HCT116 (cell line): Measurements from ENCODE around the gene ZNF333. TPM values are rescaled to one million over a fixed set of nuclear protein-coding genes. Genes with fewer than 3 reads are reported as not detected.
A peak's percentile ranks its signal among the peaks of the same experiment; 100 is the strongest.

Experiments used
- ATAC-seq: fragments of 200-7000 bp; cut with Tn5 transposase; 2 replicates; pipeline ENCODE4 v1.9.1; 2020; ENCODE audit warnings: mild to moderate bottlenecking, moderate library complexity
- BruUV-seq: library from RNA; stranded (reverse); fragments of 400-500 nt; replicated peaks from 2 replicates; lab custom pipeline; 2021; lab: Mats Ljungman, UMichigan
- CTCF ChIA-PET: fragments of 300-600 bp; sonication (Branson Sonifier 250); formaldehyde crosslinking; loops from one replicate; lab custom pipeline; 2021; ENCODE audit warnings: antibody characterized with exemption; lab: Charles Lee
- POLR2A ChIA-PET: fragments of 300-600, 350-600 bp; sonication (Branson Sonifier 250); formaldehyde crosslinking; loops from one replicate; lab custom pipeline; 2021; ENCODE audit warnings: antibody characterized with exemption; lab: Charles Lee
- RAD21 ChIA-PET, 2 experiments: fragments of 300-600 bp; sonication (Branson Sonifier 250); formaldehyde crosslinking; loops; one replicate each; lab custom pipeline; 2023; ENCODE audit warnings: low total read pairs in 2 of 2; ENCODE audit not compliant: uncharacterized antibody in 2 of 2, unreplicated experiment in 2 of 2, low non-redundant PET in 1 of 2; lab: Charles Lee
- DNase-seq: peaks from one replicate; pipeline ENCODE4 v3.0.0-alpha.2; 2010; ENCODE audit warnings: low read depth, low spot score
- H2AFZ ChIP-seq: fragments of 200-600 bp; shearing (Covaris generic), sonication (generic); 2 replicates; pipeline ENCODE4 v1.6.1; 2017; ENCODE audit warnings: low read depth, mixed run types, mixed read lengths, antibody characterized with exemption, low read length; ENCODE audit not compliant: poor library complexity, severe bottlenecking
- H3K27ac ChIP-seq: 2 replicates; pipeline ENCODE4 v1.5.1; 2012; ENCODE audit warnings: low read depth, low read length
- H3K27me3 ChIP-seq: fragments of 200-600 bp; sonication (generic); 2 replicates; pipeline ENCODE4 v1.6.1; 2016; ENCODE audit warnings: mixed run types, low read length, mixed read lengths; ENCODE audit not compliant: insufficient read depth
- H3K36me3 ChIP-seq, 2 experiments: fragments of 200-500 bp in 1 of 2; fragments of 200-600 bp in 1 of 2; sonication (Bioruptor generic) in 1 of 2; sonication (generic) in 1 of 2; 2 replicates each; pipeline versions ENCODE4 v1.5.1 to v1.6.1; 2014 to 2016; ENCODE audit warnings: low read length in 2 of 2, inconsistent platforms in 1 of 2, mixed read lengths in 1 of 2, mixed run types in 1 of 2; ENCODE audit not compliant: insufficient read depth in 2 of 2, control insufficient read depth in 1 of 2
- H3K4me1 ChIP-seq, 2 experiments: fragments of 200-600 bp in 1 of 2; sonication (generic) in 1 of 2; 2 replicates each; pipeline versions ENCODE4 v1.5.1 to v1.6.1; 2012 to 2017; ENCODE audit warnings: low read length in 2 of 2, inconsistent platforms in 1 of 2, mild to moderate bottlenecking in 1 of 2, mixed read lengths in 1 of 2, mixed run types in 1 of 2, moderate library complexity in 1 of 2; ENCODE audit not compliant: insufficient read depth in 2 of 2, control insufficient read depth in 1 of 2
- H3K4me2 ChIP-seq: fragments of 200-600 bp; sonication (generic); 2 replicates; pipeline ENCODE4 v1.6.1; 2017; ENCODE audit warnings: mixed run types, low read length, mixed read lengths
- H3K4me3 ChIP-seq, 2 experiments: fragments of 200-600 bp in 1 of 2; sonication (generic) in 1 of 2; replicated peaks in 1 of 2; 2 replicates each; pipeline ENCODE4 v1.5.1; 2011 to 2016; ENCODE audit warnings: low read length in 2 of 2, control low read depth in 1 of 2, low read depth in 1 of 2, mild to moderate bottlenecking in 1 of 2, mixed read lengths in 1 of 2, mixed run types in 1 of 2
- H3K79me2 ChIP-seq: fragments of 200-600 bp; sonication (generic); 2 replicates; pipeline ENCODE4 v1.6.1; 2017; ENCODE audit warnings: mild to moderate bottlenecking, mixed run types, low read length, moderate library complexity, mixed read lengths; ENCODE audit not compliant: insufficient read depth
- H3K9ac ChIP-seq: fragments of 200-600 bp; sonication (generic); 2 replicates; pipeline ENCODE4 v1.6.1; 2016; ENCODE audit warnings: low read length, mixed read lengths
- H3K9me2 ChIP-seq: fragments of 200-600 bp; sonication (generic), shearing (Covaris generic); 2 replicates; pipeline ENCODE4 v1.6.1; 2017; ENCODE audit warnings: mixed run types, mild to moderate bottlenecking, moderate library complexity; ENCODE audit not compliant: insufficient read depth
- H3K9me3 ChIP-seq, 2 experiments: fragments of 200-500 bp in 1 of 2; fragments of 200-600 bp in 1 of 2; sonication (Bioruptor generic) in 1 of 2; sonication (generic) in 1 of 2; 2 replicates each; pipeline ENCODE4 v1.6.1; 2014 to 2017; ENCODE audit warnings: low read length in 2 of 2, mixed read lengths in 2 of 2, inconsistent platforms in 1 of 2, low read depth in 1 of 2, mild to moderate bottlenecking in 1 of 2, mixed run types in 1 of 2, moderate library complexity in 1 of 2; ENCODE audit not compliant: control insufficient read depth in 1 of 2, insufficient read depth in 1 of 2
- H4K20me1 ChIP-seq: fragments of 200-600 bp; sonication (generic), shearing (Covaris generic); 2 replicates; pipeline ENCODE4 v1.6.1; 2017; ENCODE audit warnings: mixed run types, mild to moderate bottlenecking, moderate library complexity; ENCODE audit not compliant: insufficient read depth
- ATF3 ChIP-seq: IDR thresholded peaks from 2 replicates; pipeline ENCODE4 v1.6.1; 2012
- CBX3 ChIP-seq: IDR thresholded peaks from 2 replicates; pipeline ENCODE4 v1.6.1; 2012; ENCODE audit warnings: low read depth
- CEBPB ChIP-seq: IDR thresholded peaks from 2 replicates; pipeline ENCODE4 v1.6.1; 2012; ENCODE audit warnings: low read depth
- CTCF ChIP-seq, 3 experiments: fragments of 200-600 bp in 1 of 3; sonication (generic) in 1 of 3; IDR thresholded peaks in 2 of 3; conservative IDR thresholded peaks in 1 of 3; 2 replicates each; pipeline ENCODE4 v1.5.1; 2012 to 2017; ENCODE audit warnings: low read depth in 2 of 3, low read length in 2 of 3, antibody characterized with exemption in 1 of 3, borderline replicate concordance in 1 of 3, control low read depth in 1 of 3, mild to moderate bottlenecking in 1 of 3, mixed read lengths in 1 of 3, mixed run types in 1 of 3, moderate library complexity in 1 of 3; ENCODE audit not compliant: insufficient read depth in 1 of 3
- ELF1 ChIP-seq: IDR thresholded peaks from 2 replicates; pipeline ENCODE4 v1.6.1; 2012; ENCODE audit warnings: low read depth, borderline replicate concordance
- EZH2 ChIP-seq: fragments of 200-600 bp; sonication (generic); IDR thresholded peaks from 2 replicates; pipeline ENCODE4 v1.6.1; 2017; ENCODE audit warnings: antibody characterized with exemption, mixed run types
- FOSL1 ChIP-seq: IDR thresholded peaks from 2 replicates; pipeline ENCODE4 v1.6.1; 2012; ENCODE audit warnings: low read depth
- JUND ChIP-seq: IDR thresholded peaks from 2 replicates; pipeline ENCODE4 v1.6.1; 2012
- POLR2AphosphoS5 ChIP-seq: IDR thresholded peaks from 2 replicates; pipeline ENCODE4 v1.6.1; 2011; ENCODE audit warnings: mild to moderate bottlenecking, low read depth, low read length, moderate library complexity
- RAD21 ChIP-seq: IDR thresholded peaks from 2 replicates; pipeline ENCODE4 v1.6.1; 2012; ENCODE audit warnings: low read depth, mild to moderate bottlenecking
- SIN3A ChIP-seq: IDR thresholded peaks from 2 replicates; pipeline ENCODE4 v1.6.1; 2012; ENCODE audit warnings: low read depth
- SP1 ChIP-seq: IDR thresholded peaks from 2 replicates; pipeline ENCODE4 v1.6.1; 2012; ENCODE audit warnings: low read depth
- ZBTB33 ChIP-seq: IDR thresholded peaks from 2 replicates; pipeline ENCODE4 v1.6.1; 2011; ENCODE audit warnings: mild to moderate bottlenecking, low read length, moderate library complexity; ENCODE audit not compliant: insufficient replicate concordance; ENCODE audit errors: extremely low read depth
- ZFX ChIP-seq: fragments of 450-650 bp; IDR thresholded peaks from 2 replicates; pipeline ENCODE4 v1.6.1; 2017
- ZNF274 ChIP-seq: fragments of 200-500 bp; sonication (Bioruptor generic); IDR thresholded peaks from 2 replicates; pipeline ENCODE4 v1.6.1; 2014; ENCODE audit warnings: mild to moderate bottlenecking, low read depth, low read length, inconsistent platforms
- intact Hi-C: fragments of 100-400 bp; cut with micrococcal nuclease; formaldehyde crosslinking; loops from 2 replicates; pipeline ENCODE4 v1.10.0; 2022
- total RNA-seq: library from RNA; stranded (reverse); gene quantifications from one replicate; pipeline ENCODE4 v1.2.1, GENCODE V29; 2021; ENCODE audit not compliant: unreplicated experiment

ZNF333 gene
- total RNA-seq, 1 experiment from 2014 or later, result 9.2 TPM

GRCh38 chr19:14718522-14719116 lies 28.8 kb downstream of the ZNF333 start:
- Histone ChIP-seq H3K36me3 (peaks cover 2 to 13% of the 10 kb centered on the region in 2 experiments; a peak in 2 of 4 replicates), H2AFZ (no peak overlapping the region), H3K27ac (no peak overlapping the region), H4K20me1 (no peaks in the 10 kb centered on the region), H3K4me2 (no peak overlapping the region), H3K79me2 (no peaks in the 10 kb centered on the region), H3K9me3 (peaks cover 35 to 52% of the 10 kb centered on the region in 2 experiments), H3K9me2 (no peaks in the 10 kb centered on the region), H3K4me3 (no peak overlapping the region), H3K27me3 (no peaks in the 10 kb centered on the region), H3K4me1 (no peaks in the 10 kb centered on the region), H3K9ac (no peak overlapping the region)
- ATAC-seq (no peak), DNase-seq (no peak)
- no TSS peak for BruUV-seq
- CTCF ChIA-PET, result no interaction called here
- intact Hi-C loops, result no loop called here
- RAD21 ChIA-PET, result no interaction called here
- POLR2A ChIA-PET, result no interaction called here
- TF ChIP-seq ATF3 (no peak), RAD21 (no peak), EZH2 (no peak), POLR2AphosphoS5 (no peak), CBX3 (peak; percentile 27; the same call in 1 of the 2 replicates), ZFX (no peak), ZNF274 (peak; percentile 85), ELF1 (no peak)

GRCh38 chr19:14719162-14719561 lies 29.3 kb downstream of the ZNF333 start:
- H3K27ac ChIP-seq, result no peak overlapping the region
- no peak overlapping the region for H3K4me2 ChIP-seq
- intact Hi-C loops, result no loop called here
- BruUV-seq, result no TSS peak
- POLR2A ChIA-PET, result no interaction called here
- no peak overlapping the region for H2AFZ ChIP-seq
- H3K9ac ChIP-seq, result no peak overlapping the region
- H3K79me2 ChIP-seq, result no peaks in the 10 kb centered on the region
- RAD21 ChIA-PET, result no interaction called here
- no peaks in the 10 kb centered on the region for H3K4me1 ChIP-seq
- H3K36me3 ChIP-seq, result peaks cover 2 to 13% of the 10 kb centered on the region in 2 experiments; a peak in 2 of 4 replicates
- DNase-seq (no peak), ATAC-seq (no peak)
- peaks cover 35 to 52% of the 10 kb centered on the region in 2 experiments for H3K9me3 ChIP-seq
- TF ChIP-seq RAD21 (no peak), FOSL1 (no peak), CBX3 (no peak), SP1 (no peak), SIN3A (no peak), CEBPB (no peak), ZBTB33 (no peak), EZH2 (no peak), JUND (no peak), CTCF (IDR thresholded peaks at IDR 0.05 in 2 of 3, conservative IDR thresholded peaks at IDR 0.05 in 1 of 3; ENCODE audit: borderline replicate concordance in 1 of 3, insufficient read depth in 1 of 3, low read depth in 2 of 3, low read length in 2 of 3) (no peak)
- no peaks in the 10 kb centered on the region for H3K27me3 ChIP-seq
- CTCF ChIA-PET, result no interaction called here
- no peak overlapping the region for H3K4me3 ChIP-seq
- H3K9me2 ChIP-seq, result no peaks in the 10 kb centered on the region
- no peaks in the 10 kb centered on the region for H4K20me1 ChIP-seq
